PC-3 (cell line): ENCODE measurements around the gene PRR16. TPM values are rescaled to one million over a fixed set of nuclear protein-coding genes. Genes with fewer than 3 reads are reported as not detected.

Experiments used
- ATAC-seq: fragments of 200-7000 bp; cut with Tn5 transposase; 2 replicates; pipeline ENCODE4 v1.9.1; 2020; ENCODE audit warnings: mild to moderate bottlenecking, moderate library complexity
- BruUV-seq: library from RNA; stranded (reverse); fragments of 400-500 nt; replicated peaks from 2 replicates; lab custom pipeline; 2021; lab: Mats Ljungman, UMichigan
- CTCF ChIA-PET: fragments of 300-600 bp; sonication (Branson Sonifier 250); formaldehyde crosslinking; loops from one replicate; lab custom pipeline; 2022; ENCODE audit warnings: antibody characterized with exemption; lab: Charles Lee
- POLR2A ChIA-PET: fragments of 300-600 bp; sonication (Branson Sonifier 250); formaldehyde crosslinking; loops from one replicate; lab custom pipeline; 2022; ENCODE audit warnings: antibody characterized with exemption; ENCODE audit not compliant: unreplicated experiment; lab: Charles Lee
- DNase-seq: peaks from one replicate; pipeline ENCODE4 v3.0.0-alpha.2; 2015
- H2AFZ ChIP-seq: fragments of 300-600 bp; sonication (generic); 2 replicates; pipeline ENCODE4 v1.6.0; 2016; ENCODE audit warnings: antibody characterized with exemption, low read length
- H3F3A ChIP-seq: fragments of 300-600 bp; sonication (generic); one replicate; pipeline ENCODE4 v1.6.0; 2017; ENCODE audit warnings: antibody characterized with exemption, low read length, control low read depth, mild to moderate bottlenecking; ENCODE audit not compliant: unreplicated experiment
- H3K27ac ChIP-seq: fragments of 300-600 bp; sonication (generic); 2 replicates; pipeline ENCODE4 v1.5.1; 2016; ENCODE audit warnings: mild to moderate bottlenecking, low read length
- H3K27me3 ChIP-seq: fragments of 300-600 bp; sonication (generic); 2 replicates; pipeline ENCODE4 v1.6.1; 2016; ENCODE audit warnings: low read length, mixed read lengths
- H3K36me3 ChIP-seq: fragments of 300-600 bp; sonication (generic); 2 replicates; pipeline ENCODE4 v1.6.1; 2016; ENCODE audit warnings: low read depth, mixed run types, low read length, mixed read lengths
- H3K4me1 ChIP-seq: fragments of 300-600 bp; sonication (generic); 2 replicates; pipeline ENCODE4 v1.5.1; 2016; ENCODE audit warnings: low read length; ENCODE audit not compliant: insufficient read depth
- H3K4me2 ChIP-seq: fragments of 300-600 bp; sonication (generic); 2 replicates; pipeline ENCODE4 v1.6.0; 2016; ENCODE audit warnings: low read length
- H3K4me3 ChIP-seq: fragments of 300-600 bp; sonication (generic); 2 replicates; pipeline ENCODE4 v1.5.1; 2016; ENCODE audit warnings: mild to moderate bottlenecking, low read length, mixed read lengths
- H3K79me2 ChIP-seq: fragments of 300-600 bp; sonication (generic); 2 replicates; pipeline ENCODE4 v1.6.1; 2017; ENCODE audit warnings: low read length, mixed read lengths
- H3K9ac ChIP-seq: fragments of 300-600 bp; sonication (generic); 2 replicates; pipeline ENCODE4 v1.6.0; 2016; ENCODE audit warnings: mild to moderate bottlenecking, low read length
- H3K9me2 ChIP-seq: fragments of 300-600 bp; sonication (generic); replicated peaks from 2 replicates; pipeline ENCODE4 v1.6.1; 2016; ENCODE audit warnings: mixed run types, low read length, mixed read lengths
- H3K9me3 ChIP-seq: fragments of 300-600 bp; sonication (generic); 2 replicates; pipeline ENCODE4 v1.6.1; 2016; ENCODE audit warnings: low read length, mixed read lengths
- H4K20me1 ChIP-seq: fragments of 300-600 bp; sonication (generic); 2 replicates; pipeline ENCODE4 v1.6.1; 2016; ENCODE audit warnings: low read length, mixed read lengths
- CTCF ChIP-seq: fragments of 300-600 bp; sonication (generic); conservative IDR thresholded peaks from 2 replicates; pipeline ENCODE4 v1.5.1; 2017; ENCODE audit warnings: antibody characterized with exemption, low read depth, mild to moderate bottlenecking, low read length
- EZH2 ChIP-seq: fragments of 300-600 bp; sonication (generic); IDR thresholded peaks from one replicate; pipeline ENCODE4 v1.6.1; 2017; ENCODE audit warnings: antibody characterized with exemption, mild to moderate bottlenecking, low read length; ENCODE audit not compliant: unreplicated experiment
- EZH2phosphoT487 ChIP-seq: fragments of 300-600 bp; sonication (generic); IDR thresholded peaks from 2 replicates; pipeline ENCODE4 v1.6.1; 2018; ENCODE audit warnings: mild to moderate bottlenecking, antibody characterized with exemption, low read length, borderline replicate concordance
- intact Hi-C: fragments of 100-400 bp; cut with micrococcal nuclease; formaldehyde crosslinking; loops from 2 replicates; pipeline ENCODE4 v1.9.0; 2023
- total RNA-seq: library from RNA; depleted of rRNA; stranded (reverse); fragments of >200 nt; gene quantifications from 2 replicates; pipeline ENCODE4 v1.2.3, GENCODE V29; 2014

The PRR16 gene
- total RNA-seq, 1 experiment from 2014 or later = 3.6 TPM

- Histone ChIP-seq H3K4me2 (no peak overlapping the region), H3K79me2 (no peaks in the 10 kb centered on the region), H3K4me1 (no peaks in the 10 kb centered on the region), H3K9ac (no peak overlapping the region), H3K27ac (no peak overlapping the region), H4K20me1 (no peaks in the 10 kb centered on the region), H3K27me3 (no peaks in the 10 kb centered on the region), H3F3A (no peaks in the 10 kb centered on the region), H3K4me3 (no peak overlapping the region), H3K36me3 (no peaks in the 10 kb centered on the region), H3K9me2 (no peaks in the 10 kb centered on the region), H3K9me3 (no peaks in the 10 kb centered on the region), H2AFZ (no peak overlapping the region)
- CTCF ChIA-PET = no interaction called here
- TF ChIP-seq CTCF = no peak
- TF ChIP-seq EZH2 = no peak
- no peak for TF ChIP-seq EZH2phosphoT487
- POLR2A ChIA-PET = no interaction called here
- no TSS peak for BruUV-seq
- intact Hi-C loops = no loop called here
- no peak for ATAC-seq
- no peak for DNase-seq
Observed at GRCh38 chr5:120432861-120433260, 31.2 kb upstream of the PRR16 start.

GRCh38 chr5:120435129-120435528, 29.0 kb upstream of the PRR16 start:
- Histone ChIP-seq H3F3A (no peaks in the 10 kb centered on the region), H3K4me3 (no peak overlapping the region), H3K27ac (no peak overlapping the region), H3K9me2 (no peaks in the 10 kb centered on the region), H3K27me3 (no peaks in the 10 kb centered on the region), H3K79me2 (no peaks in the 10 kb centered on the region), H4K20me1 (no peaks in the 10 kb centered on the region), H3K9ac (no peak overlapping the region), H2AFZ (no peak overlapping the region), H3K36me3 (no peaks in the 10 kb centered on the region), H3K4me2 (no peak overlapping the region), H3K4me1 (no peaks in the 10 kb centered on the region), H3K9me3 (no peaks in the 10 kb centered on the region)
- no peak for TF ChIP-seq CTCF
- POLR2A ChIA-PET = interaction anchor here (0.7 kb wide), 1 partner anchor 44 kb away, joined by 4 read pairs; no protein-coding TSS in a partner anchor
- no TSS peak for BruUV-seq
- CTCF ChIA-PET = no interaction called here
- DNase-seq = no peak
- ATAC-seq = no peak
- intact Hi-C loops = no loop called here

- no peak overlapping the region for H3K27ac ChIP-seq
- POLR2A ChIA-PET = no interaction called here
- CTCF ChIA-PET = no interaction called here
- H4K20me1 ChIP-seq = no peaks in the 10 kb centered on the region
- H3K9me2 ChIP-seq = no peaks in the 10 kb centered on the region
- H3K27me3 ChIP-seq = no peaks in the 10 kb centered on the region
- intact Hi-C loops = no loop called here
- no peaks in the 10 kb centered on the region for H3K36me3 ChIP-seq
- no peaks in the 10 kb centered on the region for H3K79me2 ChIP-seq
- no peak for TF ChIP-seq CTCF
- no peak for TF ChIP-seq EZH2
- no peak for TF ChIP-seq EZH2phosphoT487
- no peaks in the 10 kb centered on the region for H3F3A ChIP-seq
- no peaks in the 10 kb centered on the region for H3K9me3 ChIP-seq
- ATAC-seq = no peak
- no peak overlapping the region for H3K4me2 ChIP-seq
- H3K9ac ChIP-seq = no peak overlapping the region
- BruUV-seq = no TSS peak
- H3K4me3 ChIP-seq = no peak overlapping the region
- no peaks in the 10 kb centered on the region for H3K4me1 ChIP-seq
- H2AFZ ChIP-seq = no peak overlapping the region
- no peak for DNase-seq
Observed at GRCh38 chr5:120436996-120437395, 27.1 kb upstream of the PRR16 start.
